Measurements from ENCODE around the gene NAA16. TPM values are rescaled to one million over a fixed set of nuclear protein-coding genes. Genes with fewer than 3 reads are reported as not detected.

The NAA16 gene
- total RNA-seq, 1 experiment from 2014 or later: 12.1 TPM

DNA sequence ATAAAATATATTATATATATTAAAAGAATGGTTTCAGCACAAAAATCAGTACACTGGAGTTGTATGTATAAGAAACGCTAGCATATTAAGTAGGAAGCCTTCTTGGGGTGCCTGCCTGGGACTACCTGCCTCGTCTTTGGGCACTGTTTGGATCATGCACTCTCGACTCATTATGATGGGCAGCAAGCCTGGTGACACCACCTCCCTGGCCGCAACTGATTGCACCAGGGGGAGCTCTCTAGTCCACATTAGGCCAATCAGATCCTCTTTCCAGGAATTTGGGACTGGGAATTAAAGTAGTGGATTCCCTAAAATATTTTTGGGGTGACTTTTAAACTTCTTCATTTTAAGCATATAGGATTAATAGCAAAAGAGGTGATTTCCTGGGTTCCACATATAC, 90.3 kb downstream of the NAA16 start:
- TF ChIP-seq, protein P1, sequence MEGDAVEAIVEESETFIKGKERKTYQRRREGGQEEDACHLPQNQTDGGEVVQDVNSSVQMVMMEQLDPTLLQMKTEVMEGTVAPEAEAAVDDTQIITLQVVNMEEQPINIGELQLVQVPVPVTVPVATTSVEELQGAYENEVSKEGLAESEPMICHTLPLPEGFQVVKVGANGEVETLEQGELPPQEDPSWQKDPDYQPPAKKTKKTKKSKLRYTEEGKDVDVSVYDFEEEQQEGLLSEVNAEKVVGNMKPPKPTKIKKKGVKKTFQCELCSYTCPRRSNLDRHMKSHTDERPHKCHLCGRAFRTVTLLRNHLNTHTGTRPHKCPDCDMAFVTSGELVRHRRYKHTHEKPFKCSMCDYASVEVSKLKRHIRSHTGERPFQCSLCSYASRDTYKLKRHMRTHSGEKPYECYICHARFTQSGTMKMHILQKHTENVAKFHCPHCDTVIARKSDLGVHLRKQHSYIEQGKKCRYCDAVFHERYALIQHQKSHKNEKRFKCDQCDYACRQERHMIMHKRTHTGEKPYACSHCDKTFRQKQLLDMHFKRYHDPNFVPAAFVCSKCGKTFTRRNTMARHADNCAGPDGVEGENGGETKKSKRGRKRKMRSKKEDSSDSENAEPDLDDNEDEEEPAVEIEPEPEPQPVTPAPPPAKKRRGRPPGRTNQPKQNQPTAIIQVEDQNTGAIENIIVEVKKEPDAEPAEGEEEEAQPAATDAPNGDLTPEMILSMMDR (conservative IDR thresholded peaks at IDR 0.05): no peak
- no peak for TF ChIP-seq EZH2 (IDR thresholded peaks at IDR 0.05; ENCODE audit: low read depth)
- H3K27me3 ChIP-seq (ENCODE audit: insufficient read depth, low read depth): no peaks in the 10 kb centered on the region
- no peak overlapping the region for H3K27ac ChIP-seq
- no peaks in the 10 kb centered on the region for H4K20me1 ChIP-seq (ENCODE audit: insufficient read depth)
- intact Hi-C loops (cut with micrococcal nuclease; ENCODE audit: unreplicated experiment): no loop called here
- no peak overlapping the region for H3K4me3 ChIP-seq
- H2AFZ ChIP-seq: no peak overlapping the region
- no peaks in the 10 kb centered on the region for H3K9me2 ChIP-seq (ENCODE audit: insufficient read depth)
- H3K4me1 ChIP-seq (replicated peaks; ENCODE audit: insufficient read depth): no peaks in the 10 kb centered on the region
- no peak overlapping the region for H3K4me2 ChIP-seq
- no peaks in the 10 kb centered on the region for H3K9me3 ChIP-seq (ENCODE audit: insufficient read depth, low read depth)
- no peaks in the 10 kb centered on the region for H3K79me2 ChIP-seq (ENCODE audit: low read depth)
- no peaks in the 10 kb centered on the region for H3K36me3 ChIP-seq (ENCODE audit: low read depth)
- no TSS peak for BruUV-seq (replicated peaks)
- DNase-seq: no peak
- no peaks in the 10 kb centered on the region for H3F3A ChIP-seq (ENCODE audit: insufficient read depth, low read depth)
- CTCF ChIA-PET: no interaction called here
- POLR2A ChIA-PET (ENCODE audit: unreplicated experiment): no interaction called here

- Histone ChIP-seq H3K4me1 (replicated peaks; ENCODE audit: insufficient read depth) (no peaks in the 10 kb centered on the region), H3K27ac (no peak overlapping the region), H3K27me3 (ENCODE audit: insufficient read depth, low read depth) (no peaks in the 10 kb centered on the region), H3F3A (ENCODE audit: insufficient read depth, low read depth) (no peaks in the 10 kb centered on the region), H3K4me3 (no peak overlapping the region), H3K4me2 (no peak overlapping the region), H3K79me2 (ENCODE audit: low read depth) (no peaks in the 10 kb centered on the region), H4K20me1 (ENCODE audit: insufficient read depth) (no peaks in the 10 kb centered on the region), H3K36me3 (ENCODE audit: low read depth) (no peaks in the 10 kb centered on the region), H2AFZ (no peak overlapping the region), H3K9me3 (ENCODE audit: insufficient read depth, low read depth) (no peaks in the 10 kb centered on the region), H3K9me2 (ENCODE audit: insufficient read depth) (no peaks in the 10 kb centered on the region)
- no TSS peak for BruUV-seq (replicated peaks)
- TF ChIP-seq EZH2 (IDR thresholded peaks at IDR 0.05; ENCODE audit: low read depth): no peak
- ChIA-PET CTCF (no interaction called here), POLR2A (ENCODE audit: unreplicated experiment) (no interaction called here)
- no peak for DNase-seq
- intact Hi-C loops (cut with micrococcal nuclease; ENCODE audit: unreplicated experiment): no loop called here
Measured at GRCh38 chr13:41402691-41403511, 91.8 kb downstream of the NAA16 start.

- CTCF ChIA-PET: no interaction called here
- BruUV-seq (replicated peaks): no TSS peak
Measured at GRCh38 chr13:41403983-41404382, 92.9 kb downstream of the NAA16 start.

More at GRCh38 chr13:41403983-41404382, 92.9 kb downstream of the NAA16 start:
- Histone ChIP-seq H3K27me3 (ENCODE audit: insufficient read depth, low read depth) (no peaks in the 10 kb centered on the region), H3K9me3 (ENCODE audit: insufficient read depth, low read depth) (no peaks in the 10 kb centered on the region), H3K4me2 (no peak overlapping the region), H2AFZ (no peak overlapping the region), H3K36me3 (ENCODE audit: low read depth) (no peaks in the 10 kb centered on the region), H3F3A (ENCODE audit: insufficient read depth, low read depth) (no peaks in the 10 kb centered on the region), H3K27ac (no peak overlapping the region), H3K79me2 (ENCODE audit: low read depth) (no peaks in the 10 kb centered on the region), H3K4me1 (replicated peaks; ENCODE audit: insufficient read depth) (no peaks in the 10 kb centered on the region), H3K9me2 (ENCODE audit: insufficient read depth) (no peaks in the 10 kb centered on the region), H3K4me3 (no peak overlapping the region), H4K20me1 (ENCODE audit: insufficient read depth) (no peaks in the 10 kb centered on the region)
- POLR2A ChIA-PET (ENCODE audit: unreplicated experiment): no interaction called here
- DNase-seq: no peak
- intact Hi-C loops (cut with micrococcal nuclease; ENCODE audit: unreplicated experiment): no loop called here
- TF ChIP-seq, protein P1 (conservative IDR thresholded peaks at IDR 0.05): no peak
- TF ChIP-seq EZH2 (IDR thresholded peaks at IDR 0.05; ENCODE audit: low read depth): no peak

Data from PC-9 (cell line).